HG02981 (cell line): ENCODE measurements around the gene PRR23E.

Experiments used
- ATAC-seq: cut with Tn5 transposase; IDR thresholded peaks from one replicate; pipeline ENCODE4 v1.9.1; 2021; ENCODE audit warnings: mild to moderate bottlenecking, moderate library complexity; ENCODE audit not compliant: unreplicated experiment

Gene PRR23E

DNA sequence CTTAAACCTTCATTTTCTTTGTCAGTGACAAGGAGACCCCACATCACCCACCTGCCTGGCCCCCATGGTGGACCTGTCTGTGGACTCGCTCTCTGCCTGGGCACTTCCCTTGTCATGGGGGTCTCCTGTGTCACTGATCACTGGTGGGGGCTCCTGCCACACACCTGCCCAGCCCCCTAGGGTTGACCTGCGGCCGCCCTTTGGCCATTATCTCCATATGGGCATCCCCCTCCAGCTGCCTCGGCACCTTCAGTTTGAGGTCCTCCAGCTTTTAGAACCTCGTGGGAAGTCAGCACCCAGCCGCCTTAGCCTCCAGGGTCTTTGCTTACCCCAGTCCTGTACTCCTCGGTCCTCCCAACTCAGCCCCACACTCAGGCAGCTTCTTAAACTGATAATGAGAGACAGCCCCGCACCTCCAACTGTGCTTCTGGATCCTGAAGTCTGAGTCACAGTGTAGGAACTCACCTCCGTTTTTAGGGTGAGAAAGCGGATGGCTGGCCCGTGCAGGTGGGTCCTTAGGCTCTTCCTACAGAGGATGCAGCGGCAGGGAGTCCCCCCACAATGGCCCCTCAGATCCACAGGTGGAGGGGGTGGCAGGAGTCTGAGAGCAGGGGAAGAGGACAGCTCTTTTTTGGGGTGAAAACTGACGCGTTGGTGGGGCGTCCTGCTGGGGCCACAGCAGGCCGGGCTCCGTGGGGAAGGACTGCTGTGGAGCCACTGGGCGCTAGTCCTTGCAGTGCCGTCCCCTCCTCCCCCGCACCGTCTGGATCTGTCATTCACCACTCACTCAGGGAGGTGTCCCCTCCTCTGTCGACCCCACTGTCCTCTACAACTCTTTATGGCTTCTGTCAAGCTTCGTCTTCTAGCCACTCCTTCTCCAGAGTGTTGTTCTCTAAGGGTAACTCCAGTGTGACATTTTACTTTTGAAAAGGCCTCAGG, 8.7 kb upstream of the PRR23E start:
- no peak for ATAC-seq

DNA sequence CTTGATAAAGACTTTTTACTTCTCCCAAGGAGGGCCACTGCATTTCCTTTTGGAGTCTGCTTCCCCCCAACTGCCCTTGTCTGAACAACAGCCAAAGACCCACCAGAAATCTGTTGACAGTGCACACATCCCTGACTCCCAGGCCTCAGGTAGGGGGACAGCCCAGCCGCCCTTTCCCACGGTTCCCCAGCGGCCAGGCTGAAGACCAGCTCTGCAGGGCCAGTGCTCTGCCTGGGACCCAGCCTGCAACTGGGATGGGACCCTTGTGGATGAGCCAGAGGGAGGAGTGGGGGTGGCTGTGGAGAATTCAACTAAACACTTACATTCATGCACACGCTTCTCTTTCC, 8.1 kb upstream of the PRR23E start:
- ATAC-seq = no peak

- ATAC-seq = no peak
Measured at GRCh38 chr3:127185268-127185667, 7.7 kb upstream of the PRR23E start.

GRCh38 chr3:127185962-127186674, 6.8 kb upstream of the PRR23E start:
- ATAC-seq = no peak

DNA sequence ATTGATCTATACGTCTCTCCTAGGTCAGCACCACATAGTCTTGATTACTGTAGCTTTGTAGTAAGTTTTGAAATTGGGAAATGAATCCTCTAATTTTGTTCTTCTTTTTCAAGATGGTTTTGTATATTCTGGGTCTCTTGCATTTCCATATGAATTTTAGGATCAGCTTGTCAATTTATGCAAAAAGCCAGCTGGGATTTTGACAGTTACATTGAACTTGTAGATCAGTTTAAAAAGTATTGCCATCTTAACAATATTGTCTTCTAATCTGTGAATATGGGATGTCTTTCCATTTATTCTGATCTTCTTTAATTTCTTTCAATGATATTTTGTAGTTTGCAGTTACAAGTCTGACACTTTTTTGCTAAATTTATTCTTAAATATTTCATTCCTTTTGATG, 5.6 kb upstream of the PRR23E start:
- no peak for ATAC-seq

DNA sequence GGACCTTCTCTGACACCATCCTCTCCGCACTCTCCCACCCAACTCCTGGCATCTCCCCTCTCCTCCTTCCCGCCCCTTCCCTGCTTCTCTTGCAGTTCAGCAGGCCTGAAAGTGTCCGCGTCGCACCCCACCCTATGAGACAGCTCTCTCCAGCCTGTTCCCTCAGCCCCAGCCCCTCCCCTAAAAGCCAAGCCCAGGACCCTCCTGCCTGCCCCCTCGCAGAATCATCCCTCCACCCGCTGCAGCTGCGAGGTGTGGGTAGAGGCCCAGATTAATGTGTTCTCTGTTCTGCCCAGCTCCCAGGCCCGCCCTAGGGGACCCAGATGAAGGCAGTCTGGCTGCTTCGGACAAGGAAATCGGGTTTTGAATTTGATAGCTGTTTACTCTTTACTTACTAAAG, 410 bp downstream of the PRR23E start:
- no peak for ATAC-seq

DNA sequence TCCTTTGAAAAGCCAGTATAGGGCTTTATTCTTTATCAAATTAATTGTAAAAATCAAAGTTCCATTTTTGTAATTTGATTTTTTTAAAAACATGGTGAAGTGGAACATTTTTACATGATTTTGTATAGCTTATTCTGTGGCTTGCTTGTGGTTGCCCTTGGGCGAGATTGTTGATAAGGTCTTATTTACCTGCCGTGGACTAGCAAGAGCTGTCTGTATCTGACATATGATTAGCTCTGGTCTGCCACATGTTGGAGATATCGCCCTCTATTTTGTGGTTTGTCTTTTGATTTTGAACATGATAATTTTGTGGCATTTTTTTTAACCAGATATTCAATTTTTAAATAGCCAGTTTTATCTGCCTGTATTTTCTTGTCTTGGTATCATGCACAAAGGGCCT, 844 bp downstream of the PRR23E start:
- ATAC-seq = no peak

DNA sequence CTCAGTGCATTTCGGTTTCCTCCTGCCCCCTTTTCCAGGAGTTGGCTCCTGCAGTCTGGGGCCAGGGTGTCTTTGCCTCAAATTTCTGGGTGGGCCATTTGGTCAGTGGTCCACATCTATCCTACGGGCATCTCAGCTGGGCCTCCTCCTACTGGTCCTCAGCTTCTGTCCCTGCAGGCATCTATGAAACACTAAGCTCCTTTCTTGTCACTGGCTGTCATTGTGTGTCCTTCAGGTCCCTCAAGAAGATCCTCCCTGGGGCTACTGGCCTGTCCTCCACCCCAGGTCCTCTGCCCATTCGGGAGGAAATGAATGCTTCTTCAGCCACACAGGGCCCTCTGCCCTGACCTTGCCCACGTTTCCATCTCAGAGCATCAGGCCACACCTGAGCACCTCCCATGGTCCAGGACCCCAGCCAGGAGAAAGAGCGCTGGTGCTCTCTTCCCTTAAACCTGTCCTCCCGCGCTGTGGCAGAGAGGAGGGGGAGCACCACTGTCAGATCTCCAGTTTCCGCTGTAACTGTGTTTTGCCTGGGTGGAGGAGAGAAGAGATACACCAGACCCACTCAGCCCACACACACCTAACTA, 1.8 kb downstream of the PRR23E start:
- no peak for ATAC-seq

DNA sequence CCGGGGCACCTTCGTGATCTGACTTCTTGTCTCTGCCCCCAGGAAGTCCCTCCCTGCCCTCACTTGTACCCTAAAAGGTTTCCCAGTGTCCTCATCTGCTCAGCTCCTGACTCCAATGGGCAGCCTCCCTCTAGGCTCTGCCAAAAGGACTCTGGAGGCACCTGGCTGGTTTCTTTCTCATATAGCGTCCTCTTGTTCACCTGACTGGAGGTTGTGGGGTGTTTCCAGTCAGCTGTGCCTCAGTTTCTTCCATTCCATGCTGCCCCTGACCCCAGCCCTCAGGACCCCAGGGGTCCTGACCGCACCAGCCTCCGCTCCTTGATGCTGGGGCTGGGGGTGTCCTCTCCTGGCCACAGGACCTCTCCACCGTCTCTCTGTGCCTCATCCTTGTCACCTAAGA, 2.5 kb downstream of the PRR23E start:
- no peak for ATAC-seq

- ATAC-seq = no peak
Measured at GRCh38 chr3:127196002-127196401, 3.1 kb downstream of the PRR23E start.

GRCh38 chr3:127196466-127197299, 3.8 kb downstream of the PRR23E start:
- no peak for ATAC-seq

GRCh38 chr3:127197300-127198189, 4.6 kb downstream of the PRR23E start:
- no peak for ATAC-seq

GRCh38 chr3:127200086-127200691, 7.3 kb downstream of the PRR23E start:
- no peak for ATAC-seq

- ATAC-seq = no peak
Measured at GRCh38 chr3:127203024-127203423, 10.1 kb downstream of the PRR23E start.

DNA sequence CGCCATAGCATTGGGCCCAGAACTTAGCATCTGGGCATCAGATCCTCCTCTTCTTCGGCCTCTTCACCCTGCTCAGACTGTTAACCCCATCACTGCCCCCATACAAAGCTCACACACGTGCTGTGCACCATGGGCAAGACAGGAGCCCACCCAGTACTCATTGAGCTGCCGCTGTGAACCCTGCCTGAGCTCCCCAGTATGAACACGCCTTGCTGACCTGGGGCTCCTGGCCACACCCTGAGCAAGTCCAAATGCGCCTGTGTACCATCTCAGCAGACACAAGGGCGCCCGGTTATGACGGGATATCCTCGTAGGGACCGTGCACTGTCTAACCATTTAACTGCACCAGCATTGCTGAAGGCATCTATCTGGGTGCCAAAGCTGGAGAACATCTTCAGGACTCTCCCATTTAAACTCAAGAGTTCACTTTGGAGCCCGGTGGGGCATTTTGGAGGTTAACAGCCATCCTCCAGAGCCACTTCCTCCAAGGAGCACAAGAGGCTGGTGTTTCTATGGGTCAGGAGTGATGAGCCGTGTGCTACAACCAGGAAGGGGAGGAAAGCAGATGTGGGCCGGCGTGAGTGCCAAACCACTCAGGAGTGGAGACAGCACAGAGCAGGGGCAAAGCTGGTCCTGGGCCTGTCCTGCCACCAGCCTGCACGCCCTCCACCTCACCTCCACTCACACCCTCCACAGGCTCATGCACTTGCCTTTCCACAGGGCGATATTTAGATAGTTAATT, 12.1 kb downstream of the PRR23E start:
- no peak for ATAC-seq

GRCh38 chr3:127206154-127206553, 13.2 kb downstream of the PRR23E start:
- ATAC-seq = no peak

DNA sequence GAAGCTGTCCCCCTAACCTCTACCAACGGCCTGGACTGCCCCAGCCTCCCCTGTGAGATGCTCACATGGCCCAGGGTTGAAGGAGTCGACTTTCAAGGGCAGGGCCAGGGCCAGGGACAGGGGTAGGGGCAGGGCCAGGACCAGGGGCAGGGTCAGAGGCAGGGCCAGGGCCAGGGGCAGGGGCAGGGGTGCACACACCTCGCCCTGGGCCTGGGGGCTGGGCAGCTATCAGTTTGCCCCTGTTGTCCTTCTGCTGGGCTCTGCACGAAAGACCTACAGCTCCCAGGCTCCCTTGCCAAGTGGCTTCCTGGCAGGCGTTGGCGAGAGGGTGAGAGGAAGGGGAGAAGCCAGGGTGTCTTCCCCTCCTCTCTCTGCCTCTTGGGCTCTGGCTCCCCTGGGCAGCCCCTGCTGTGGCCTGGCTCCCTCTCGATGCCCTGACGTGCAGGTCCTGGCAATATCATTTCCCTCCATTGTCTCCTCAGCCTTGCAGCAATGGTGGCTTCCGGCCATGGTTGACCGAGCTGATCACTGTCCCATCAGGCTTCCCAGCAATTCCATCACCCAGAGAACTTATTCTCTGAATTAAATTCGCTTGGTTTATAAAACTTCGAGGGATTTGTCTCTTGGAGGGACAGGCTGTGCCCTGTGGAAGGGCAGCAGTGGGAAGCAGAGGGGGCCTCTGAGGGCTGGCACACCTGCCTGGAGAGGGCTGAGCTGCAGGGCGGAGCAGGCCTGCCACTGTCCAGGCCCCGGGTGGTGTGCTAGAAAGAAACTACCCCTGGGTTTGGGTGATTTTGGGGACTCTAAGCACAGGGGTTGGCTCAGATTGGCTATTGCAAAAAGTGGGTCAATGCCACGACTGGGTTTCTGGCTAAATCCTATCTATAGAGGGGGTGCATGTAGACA, 13.9 kb downstream of the PRR23E start:
- no peak for ATAC-seq
